ENCODE results near the gene BPIFB1. TPM values are rescaled to one million over a fixed set of nuclear protein-coding genes. Genes with fewer than 3 reads are reported as not detected.

BPIFB1 gene
- total and polyA plus RNA-seq, 2 donors (not counting 1 experiment from before 2014, with no cell fraction given) = not detected

GRCh38 chr20:33239979-33240736 is 42.9 kb upstream of the BPIFB1 start:
- no peaks in the 10 kb centered on the region for H4K20me1 ChIP-seq (ENCODE audit: control insufficient read depth, extremely low read depth, insufficient read depth, low read length)
- H3K9me3 ChIP-seq (ENCODE audit: control insufficient read depth, insufficient read depth, low read depth, low read length) = no peaks in the 10 kb centered on the region
- no peaks in the 10 kb centered on the region for H3K79me2 ChIP-seq (ENCODE audit: control insufficient read depth, insufficient read depth, low read length)
- H3K9ac ChIP-seq (ENCODE audit: insufficient read depth, low read length) = no peak overlapping the region
- H3K4me1 ChIP-seq (ENCODE audit: control insufficient read depth, extremely low read depth, insufficient read depth, low read length) = no peaks in the 10 kb centered on the region
- H2AFZ ChIP-seq (ENCODE audit: low read length) = no peak overlapping the region
- DNase-seq (ENCODE audit: low read depth in 2 of 2) = no peak
- no peak overlapping the region for H3K4me2 ChIP-seq (ENCODE audit: extremely low read depth, insufficient read depth, low read length)
- H3K27ac ChIP-seq (ENCODE audit: insufficient read depth, low read length) = no peak overlapping the region
- H3K4me3 ChIP-seq (replicated peaks in 1 of 4; ENCODE audit: control extremely low read depth in 1 of 4, insufficient read depth in 1 of 4, low read depth in 3 of 4, low read length in 4 of 4) = no peak overlapping the region
- H3K36me3 ChIP-seq (ENCODE audit: control insufficient read depth, insufficient read depth, low read length) = no peaks in the 10 kb centered on the region
- TF ChIP-seq, protein P1, sequence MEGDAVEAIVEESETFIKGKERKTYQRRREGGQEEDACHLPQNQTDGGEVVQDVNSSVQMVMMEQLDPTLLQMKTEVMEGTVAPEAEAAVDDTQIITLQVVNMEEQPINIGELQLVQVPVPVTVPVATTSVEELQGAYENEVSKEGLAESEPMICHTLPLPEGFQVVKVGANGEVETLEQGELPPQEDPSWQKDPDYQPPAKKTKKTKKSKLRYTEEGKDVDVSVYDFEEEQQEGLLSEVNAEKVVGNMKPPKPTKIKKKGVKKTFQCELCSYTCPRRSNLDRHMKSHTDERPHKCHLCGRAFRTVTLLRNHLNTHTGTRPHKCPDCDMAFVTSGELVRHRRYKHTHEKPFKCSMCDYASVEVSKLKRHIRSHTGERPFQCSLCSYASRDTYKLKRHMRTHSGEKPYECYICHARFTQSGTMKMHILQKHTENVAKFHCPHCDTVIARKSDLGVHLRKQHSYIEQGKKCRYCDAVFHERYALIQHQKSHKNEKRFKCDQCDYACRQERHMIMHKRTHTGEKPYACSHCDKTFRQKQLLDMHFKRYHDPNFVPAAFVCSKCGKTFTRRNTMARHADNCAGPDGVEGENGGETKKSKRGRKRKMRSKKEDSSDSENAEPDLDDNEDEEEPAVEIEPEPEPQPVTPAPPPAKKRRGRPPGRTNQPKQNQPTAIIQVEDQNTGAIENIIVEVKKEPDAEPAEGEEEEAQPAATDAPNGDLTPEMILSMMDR (conservative IDR thresholded peaks at IDR 0.05 in 1 of 2, IDR thresholded peaks at IDR 0.05 in 1 of 2; ENCODE audit: low read depth in 1 of 2, low read length in 2 of 2) = no peak
- no peak for TF ChIP-seq EZH2 (IDR thresholded peaks at IDR 0.05; ENCODE audit: low read length, missing control alignments)
- H3K27me3 ChIP-seq (ENCODE audit: control insufficient read depth, insufficient read depth, low read length) = no peaks in the 10 kb centered on the region

- H3K9ac ChIP-seq (ENCODE audit: insufficient read depth, low read length) = no peak overlapping the region
- H2AFZ ChIP-seq (ENCODE audit: low read length) = no peak overlapping the region
- no peak overlapping the region for H3K27ac ChIP-seq (ENCODE audit: insufficient read depth, low read length)
- H4K20me1 ChIP-seq (ENCODE audit: control insufficient read depth, extremely low read depth, insufficient read depth, low read length) = no peaks in the 10 kb centered on the region
- H3K27me3 ChIP-seq (ENCODE audit: control insufficient read depth, insufficient read depth, low read length) = no peaks in the 10 kb centered on the region
- no peaks in the 10 kb centered on the region for H3K9me3 ChIP-seq (ENCODE audit: control insufficient read depth, insufficient read depth, low read depth, low read length)
- H3K4me3 ChIP-seq (replicated peaks in 1 of 4; ENCODE audit: control extremely low read depth in 1 of 4, insufficient read depth in 1 of 4, low read depth in 3 of 4, low read length in 4 of 4) = no peak overlapping the region
- no peaks in the 10 kb centered on the region for H3K79me2 ChIP-seq (ENCODE audit: control insufficient read depth, insufficient read depth, low read length)
- TF ChIP-seq EZH2 (IDR thresholded peaks at IDR 0.05; ENCODE audit: low read length, missing control alignments) = no peak
- TF ChIP-seq, protein P1 (conservative IDR thresholded peaks at IDR 0.05 in 1 of 2, IDR thresholded peaks at IDR 0.05 in 1 of 2; ENCODE audit: low read depth in 1 of 2, low read length in 2 of 2) = no peak
- no peak for DNase-seq (ENCODE audit: low read depth in 2 of 2)
- no peaks in the 10 kb centered on the region for H3K36me3 ChIP-seq (ENCODE audit: control insufficient read depth, insufficient read depth, low read length)
- no peaks in the 10 kb centered on the region for H3K4me1 ChIP-seq (ENCODE audit: control insufficient read depth, extremely low read depth, insufficient read depth, low read length)
- H3K4me2 ChIP-seq (ENCODE audit: extremely low read depth, insufficient read depth, low read length) = no peak overlapping the region
Observed at GRCh38 chr20:33240923-33241322, 42.1 kb upstream of the BPIFB1 start.

DNA sequence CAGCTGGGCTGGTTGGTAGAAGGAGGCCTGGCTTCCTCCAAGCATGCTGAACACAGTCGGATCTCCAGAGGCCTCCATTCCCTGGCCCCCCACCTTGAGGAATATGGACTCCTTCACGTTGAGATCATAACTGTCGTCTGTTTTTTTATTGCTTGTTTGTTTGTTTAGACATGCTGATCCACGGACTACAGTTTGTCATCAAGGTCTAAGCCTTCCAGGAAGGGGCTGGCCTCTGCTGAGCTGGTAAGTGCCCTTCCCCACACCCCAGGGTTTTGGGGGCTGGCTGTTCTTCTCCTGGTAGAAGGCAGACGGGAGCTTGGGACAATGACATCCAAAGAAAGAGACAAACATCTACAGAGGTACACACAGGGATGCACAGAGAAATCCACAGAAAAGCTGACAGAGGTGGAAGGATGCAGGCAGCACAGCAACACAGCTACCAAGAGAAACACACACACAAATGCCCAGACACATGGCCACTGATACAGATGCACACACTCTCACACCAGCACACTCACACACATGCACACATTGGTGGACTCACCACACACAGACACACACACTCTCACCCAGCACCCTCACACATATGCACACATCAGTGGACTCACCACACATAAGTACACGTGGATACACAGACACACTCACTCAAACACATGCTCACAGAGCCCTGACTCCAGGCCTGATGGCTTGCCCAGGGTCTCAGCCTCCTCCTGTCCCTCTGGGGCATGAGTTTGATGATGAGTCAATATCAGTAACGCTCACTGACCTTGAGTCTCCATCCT is 40.5 kb upstream of the BPIFB1 start:
- Histone ChIP-seq H3K27ac (ENCODE audit: insufficient read depth, low read length) (no peak overlapping the region), H3K4me2 (ENCODE audit: extremely low read depth, insufficient read depth, low read length) (no peak overlapping the region), H3K79me2 (ENCODE audit: control insufficient read depth, insufficient read depth, low read length) (no peaks in the 10 kb centered on the region), H3K9me3 (ENCODE audit: control insufficient read depth, insufficient read depth, low read depth, low read length) (no peaks in the 10 kb centered on the region), H3K36me3 (ENCODE audit: control insufficient read depth, insufficient read depth, low read length) (no peaks in the 10 kb centered on the region), H2AFZ (ENCODE audit: low read length) (no peak overlapping the region), H3K9ac (ENCODE audit: insufficient read depth, low read length) (no peak overlapping the region), H3K4me1 (ENCODE audit: control insufficient read depth, extremely low read depth, insufficient read depth, low read length) (no peaks in the 10 kb centered on the region), H3K27me3 (ENCODE audit: control insufficient read depth, insufficient read depth, low read length) (no peaks in the 10 kb centered on the region), H3K4me3 (replicated peaks in 1 of 4; ENCODE audit: control extremely low read depth in 1 of 4, insufficient read depth in 1 of 4, low read depth in 3 of 4, low read length in 4 of 4) (no peak overlapping the region), H4K20me1 (ENCODE audit: control insufficient read depth, extremely low read depth, insufficient read depth, low read length) (no peaks in the 10 kb centered on the region)
- DNase-seq (ENCODE audit: low read depth in 2 of 2) = no peak
- TF ChIP-seq, protein P1 (conservative IDR thresholded peaks at IDR 0.05 in 1 of 2, IDR thresholded peaks at IDR 0.05 in 1 of 2; ENCODE audit: low read depth in 1 of 2, low read length in 2 of 2) = no peak
- no peak for TF ChIP-seq EZH2 (IDR thresholded peaks at IDR 0.05; ENCODE audit: low read length, missing control alignments)

Measured in fibroblast of lung (primary cell).